Body of pancreas (tissue), 4 donors: ENCODE data around the gene ANKRD34B.

Experiments used
- CTCF ChIP-seq, 7 experiments: fragments of 450-650 bp in 4 of 7; fragments of 200-600 bp in 3 of 7; sonication (generic) in 3 of 7; IDR thresholded peaks; one replicate each; pipeline ENCODE4 v1.5.1; 2016 to 2019; ENCODE audit warnings: antibody characterized with exemption in 7 of 7
- POLR2A ChIP-seq, 3 donors: fragments of 450-650 bp; IDR thresholded peaks; one replicate each; pipeline ENCODE4 v1.6.1; 2016; ENCODE audit warnings: antibody characterized with exemption in 3 of 3, mild to moderate bottlenecking in 2 of 3

- TF ChIP-seq POLR2A (IDR thresholded peaks at IDR 0.05) (no peak), CTCF (IDR thresholded peaks at IDR 0.05) (no peak)
Measured at GRCh38 chr5:80555099-80555498, 15.0 kb downstream of the ANKRD34B start.
